Activated CD8-positive, alpha-beta memory T cell treated with anti-CD3 and anti-CD28 coated beads for 36 hours (primary cell): ENCODE results near the gene GPSM1. TPM values are rescaled to one million over a fixed set of nuclear protein-coding genes. Genes with fewer than 3 reads are reported as not detected.

Source experiments
- CTCF ChIA-PET: fragments of 350-600 bp; sonication (Branson Sonifier 250); formaldehyde crosslinking; loops from one replicate; lab custom pipeline; 2021; ENCODE audit warnings: antibody characterized with exemption; lab: Charles Lee
- POLR2A ChIA-PET: fragments of 350-600 bp; sonication (Branson Sonifier 250); formaldehyde crosslinking; loops from one replicate; lab custom pipeline; 2021; ENCODE audit warnings: antibody characterized with exemption; lab: Charles Lee
- total RNA-seq, 2 experiments: library from RNA; stranded (reverse); gene quantifications; one replicate each; pipeline ENCODE4 v1.2.3, GENCODE V29; 2021

The GPSM1 gene
- total RNA-seq, 2 experiments from 2014 or later = 7.5 to 8.6 TPM

DNA sequence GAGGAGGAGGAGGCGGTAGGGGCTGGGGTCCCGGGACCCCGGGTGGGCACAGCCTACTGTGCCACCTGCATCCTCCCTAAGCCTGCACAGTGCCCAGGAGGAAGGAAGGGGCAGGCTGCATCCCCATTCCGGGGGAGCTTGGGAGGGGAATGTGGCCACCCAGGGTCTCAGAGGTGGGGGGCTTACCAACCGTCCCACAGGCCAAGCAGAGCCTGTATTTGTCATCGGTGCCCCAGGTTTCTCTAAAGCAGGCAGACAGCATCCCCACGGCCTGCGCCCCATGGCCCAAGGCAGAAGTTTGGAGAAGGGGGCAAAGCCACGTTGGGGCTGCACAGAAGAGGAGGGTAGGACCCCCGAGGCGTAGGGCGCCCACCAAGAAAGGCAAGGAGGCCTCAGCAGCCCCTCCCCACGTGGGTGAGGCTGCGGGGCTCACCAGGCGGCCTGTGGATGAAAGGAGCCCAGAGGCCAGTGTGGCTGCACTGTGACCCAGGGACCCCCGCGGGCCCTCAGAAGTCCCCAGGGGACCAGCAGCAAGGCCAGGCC, 507 bp upstream of the GPSM1 start:
- ChIA-PET POLR2A (no interaction called here), CTCF (interaction anchor here (0.6 kb wide), 2 partner anchors 237 to 754 kb away, joined by 3 read pairs; no protein-coding TSS in a partner anchor)

- CTCF ChIA-PET = no interaction called here
- POLR2A ChIA-PET = no interaction called here
These were observed 777 bp downstream of the GPSM1 start for GRCh38 chr9:136328011-136328621.

GRCh38 chr9:136328622-136329041, 1.3 kb downstream of the GPSM1 start:
- POLR2A ChIA-PET = no interaction called here
- CTCF ChIA-PET = no interaction called here

DNA sequence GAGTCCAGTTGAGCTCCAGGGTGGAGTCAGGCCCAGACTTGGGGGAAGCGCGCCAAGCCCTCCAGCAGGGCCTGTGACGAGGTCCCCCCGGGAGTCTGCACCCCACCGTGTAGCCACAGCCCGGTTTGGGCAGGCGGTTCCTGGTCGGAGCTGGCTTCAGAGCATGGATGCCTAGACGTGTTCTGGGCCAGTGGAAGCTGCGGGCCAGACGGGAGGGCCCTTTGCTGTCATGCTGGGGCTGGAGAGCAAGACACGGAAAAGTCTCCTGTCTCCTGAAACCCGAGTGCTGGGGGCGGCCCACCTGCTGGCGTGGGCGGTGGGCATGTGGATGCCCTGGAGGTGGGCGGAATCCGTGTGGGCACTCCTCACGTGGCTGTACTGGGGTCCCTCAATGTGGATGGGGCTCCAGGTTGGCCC, 1.9 kb downstream of the GPSM1 start:
- POLR2A ChIA-PET = no interaction called here
- CTCF ChIA-PET = no interaction called here

GRCh38 chr9:136329636-136330405, 2.5 kb downstream of the GPSM1 start:
- ChIA-PET POLR2A (no interaction called here), CTCF (no interaction called here)

GRCh38 chr9:136330406-136330990, 3.2 kb downstream of the GPSM1 start:
- ChIA-PET POLR2A (no interaction called here), CTCF (no interaction called here)

DNA sequence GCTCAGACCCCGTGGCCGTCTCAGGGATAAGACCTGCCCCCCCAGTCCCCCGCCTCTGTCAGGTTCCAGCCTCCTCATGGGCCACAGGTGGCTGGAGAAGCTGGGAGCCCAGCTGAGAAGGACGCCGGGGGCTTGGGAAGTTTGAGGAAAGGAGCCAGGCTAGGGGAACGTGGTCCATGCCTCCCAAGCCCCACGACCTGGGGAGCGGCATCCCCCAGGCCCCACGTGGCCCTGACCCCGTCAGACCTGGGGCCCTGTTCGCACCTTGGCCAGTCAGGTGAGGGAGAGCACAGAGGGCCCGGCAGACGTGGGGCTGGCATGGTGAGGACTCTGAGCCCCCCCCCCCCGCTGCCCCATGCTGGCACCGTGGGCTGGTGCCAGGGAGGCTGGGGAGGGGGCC, 3.7 kb downstream of the GPSM1 start:
- ChIA-PET POLR2A (no interaction called here), CTCF (no interaction called here)

DNA sequence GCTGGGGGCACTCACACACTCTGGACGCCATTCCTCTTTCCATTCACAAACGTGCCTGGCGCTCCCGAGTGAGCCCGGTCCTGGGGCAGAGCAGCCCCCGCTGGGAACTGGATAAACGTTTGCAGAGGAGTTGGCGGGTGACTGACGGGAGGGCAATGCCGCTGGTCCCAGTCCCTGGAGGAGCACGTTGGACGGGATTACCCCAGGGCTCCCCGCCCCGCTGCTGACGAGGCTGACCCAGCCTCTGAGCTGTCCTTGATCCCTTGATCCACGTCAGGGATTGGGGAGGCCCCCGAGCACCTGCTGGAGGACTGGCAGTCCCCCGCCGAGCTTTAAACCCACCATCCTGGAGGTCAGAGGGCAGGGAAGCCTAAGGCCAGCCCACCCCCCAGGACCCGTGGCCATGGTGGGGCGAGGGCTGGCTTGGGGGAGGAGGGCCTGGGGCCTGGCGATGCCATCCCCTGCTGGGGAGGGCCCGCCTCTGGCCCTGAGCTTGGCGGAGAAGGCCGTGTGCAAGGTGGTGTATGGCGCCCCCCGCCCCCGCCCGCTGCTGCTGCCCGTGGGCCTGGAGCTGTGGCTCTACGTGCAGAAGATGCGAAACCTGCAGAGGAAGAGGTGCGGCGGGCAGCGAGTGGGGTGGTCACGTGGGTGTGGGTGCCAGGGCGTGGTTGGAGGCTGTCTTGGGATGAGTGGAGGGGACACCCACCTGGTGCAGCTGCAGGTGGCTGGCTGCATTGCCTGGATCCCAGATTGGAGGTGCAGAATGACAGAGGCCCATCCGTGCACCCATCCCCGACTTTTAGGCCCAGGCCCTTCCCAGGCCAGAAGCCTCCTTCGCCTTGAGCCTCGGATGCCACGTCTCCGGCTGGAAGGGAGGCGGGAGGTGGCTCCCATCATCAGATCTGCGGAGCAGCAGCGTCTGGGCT, 4.5 kb downstream of the GPSM1 start:
- ChIA-PET CTCF (interaction anchor here (0.7 kb wide), 1 partner anchor 86 kb away, joined by 4 read pairs; no protein-coding TSS in a partner anchor), POLR2A (no interaction called here)

DNA sequence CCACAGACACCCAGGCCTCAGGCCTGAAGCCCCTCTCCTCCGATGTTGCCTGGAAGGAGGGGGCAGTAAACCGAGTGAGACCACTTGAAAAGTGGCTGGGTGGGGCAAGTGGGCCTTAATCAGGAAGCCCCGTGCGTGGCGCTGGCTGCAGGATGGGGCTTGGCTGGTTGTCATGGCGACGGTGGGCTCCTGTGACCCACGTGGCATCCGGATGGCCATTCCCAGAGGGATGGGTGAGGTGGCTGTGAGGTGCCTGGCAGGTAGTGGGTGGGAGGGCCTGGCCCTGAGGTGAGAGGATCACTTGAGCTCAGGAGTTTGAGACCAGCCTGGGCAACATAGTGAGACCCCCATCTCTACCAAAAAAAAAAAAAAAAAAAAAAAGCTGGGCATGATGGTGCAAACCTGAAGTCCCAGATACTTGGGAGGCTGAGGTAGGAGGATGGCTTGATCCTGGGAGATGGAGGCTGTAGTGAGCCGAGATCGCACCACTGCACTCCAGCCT, 5.2 kb downstream of the GPSM1 start:
- ChIA-PET CTCF (interaction anchor here (0.7 kb wide), 1 partner anchor 85 kb away, joined by 4 read pairs; no protein-coding TSS in a partner anchor), POLR2A (no interaction called here)

DNA sequence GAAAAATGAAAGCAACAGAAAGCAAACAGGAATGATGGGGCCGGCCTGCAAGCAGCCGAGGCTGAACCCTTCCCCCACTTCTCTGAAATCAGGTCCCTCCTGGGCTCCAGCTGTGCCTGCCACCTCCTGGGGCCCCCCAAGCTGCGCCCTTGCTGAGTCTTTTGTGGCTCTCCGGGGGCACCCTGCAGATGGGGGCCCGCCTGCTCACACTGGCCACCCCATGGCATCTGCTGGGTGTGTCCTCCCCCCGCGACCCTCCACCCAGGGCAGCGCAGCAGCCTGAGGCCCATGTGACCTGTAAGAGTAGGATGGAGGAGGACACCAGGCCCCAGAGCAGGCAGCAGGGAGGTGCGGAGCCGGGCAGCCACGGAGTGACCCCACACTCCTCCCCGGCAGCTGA, 5.7 kb downstream of the GPSM1 start:
- POLR2A ChIA-PET = no interaction called here
- CTCF ChIA-PET = no interaction called here

GRCh38 chr9:136333486-136333885, 6.1 kb downstream of the GPSM1 start:
- ChIA-PET POLR2A (no interaction called here), CTCF (no interaction called here)

DNA sequence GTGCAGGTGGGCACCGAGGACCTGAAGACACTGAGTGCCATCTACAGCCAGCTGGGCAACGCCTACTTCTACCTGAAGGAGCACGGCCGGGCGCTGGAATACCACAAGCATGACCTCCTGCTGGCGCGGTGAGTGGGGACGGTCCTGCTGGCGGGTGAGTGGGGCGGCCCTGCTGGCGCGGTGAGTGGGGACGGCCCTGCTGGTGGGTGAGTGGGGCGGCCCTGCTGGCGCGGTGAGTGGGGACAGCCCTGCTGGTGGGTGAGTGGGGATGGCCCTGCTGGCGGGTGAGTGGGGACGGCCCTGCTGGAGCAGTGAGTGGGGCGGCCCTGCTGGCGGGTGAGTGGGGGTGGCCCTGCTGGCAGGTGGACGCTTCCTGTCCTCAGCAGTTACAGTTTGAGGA, 7.2 kb downstream of the GPSM1 start:
- CTCF ChIA-PET = no interaction called here
- POLR2A ChIA-PET = no interaction called here

- POLR2A ChIA-PET = no interaction called here
- CTCF ChIA-PET = no interaction called here
These were observed 8.2 kb downstream of the GPSM1 start for GRCh38 chr9:136335296-136336155.

DNA sequence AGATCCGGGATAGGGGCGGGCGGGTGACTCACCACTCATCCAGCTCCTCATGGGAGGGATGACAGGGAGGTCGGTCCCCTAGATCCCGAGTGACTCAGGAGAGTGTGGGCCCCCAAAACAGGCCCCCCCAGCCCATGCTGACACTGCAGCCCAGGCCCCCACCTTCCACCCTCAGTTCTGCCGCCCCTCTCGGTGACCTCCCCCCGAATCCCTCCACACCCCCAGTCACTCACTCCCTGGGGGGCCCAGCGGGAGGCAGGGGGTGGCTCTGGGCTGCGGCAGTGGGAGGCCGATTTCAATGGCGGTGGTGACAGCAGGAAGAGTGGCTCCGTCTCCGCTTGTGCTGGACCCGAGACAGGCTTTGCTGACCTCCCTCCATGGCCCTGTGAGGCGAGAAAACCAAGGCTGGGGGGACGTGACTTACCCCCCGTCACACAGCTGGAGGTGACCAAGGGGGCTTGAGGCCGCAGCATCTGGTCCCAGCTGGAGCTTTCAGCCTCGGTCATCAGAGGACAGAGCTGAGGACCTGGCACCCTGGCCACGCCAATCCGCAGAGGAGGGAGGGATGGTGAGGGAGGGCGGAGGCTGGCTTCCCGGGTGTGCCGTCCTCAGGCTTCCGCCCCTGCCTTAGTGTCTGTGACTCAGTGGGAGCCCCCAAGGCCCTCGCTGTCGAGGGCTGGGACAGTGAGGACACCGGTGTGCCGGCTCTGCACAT, 9.0 kb downstream of the GPSM1 start:
- ChIA-PET CTCF (interaction anchor here (1.8 kb wide), 1 partner anchor 23 kb away, joined by 4 read pairs; no protein-coding TSS in a partner anchor), POLR2A (interaction anchor here (0.7 kb wide), 1 partner anchor 28 kb away, joined by 3 read pairs; the partner anchor contains the start of gene DNLZ)

- CTCF ChIA-PET = interaction anchor here (1.3 to 1.8 kb wide), 2 partner anchors 9 to 24 kb away, joined by 4 read pairs; no protein-coding TSS in a partner anchor
- POLR2A ChIA-PET = interaction anchor here (0.7 kb wide), 1 partner anchor 27 kb away, joined by 3 read pairs; the partner anchor contains the start of gene DNLZ
These were observed 9.5 kb downstream of the GPSM1 start for GRCh38 chr9:136336881-136337280.

DNA sequence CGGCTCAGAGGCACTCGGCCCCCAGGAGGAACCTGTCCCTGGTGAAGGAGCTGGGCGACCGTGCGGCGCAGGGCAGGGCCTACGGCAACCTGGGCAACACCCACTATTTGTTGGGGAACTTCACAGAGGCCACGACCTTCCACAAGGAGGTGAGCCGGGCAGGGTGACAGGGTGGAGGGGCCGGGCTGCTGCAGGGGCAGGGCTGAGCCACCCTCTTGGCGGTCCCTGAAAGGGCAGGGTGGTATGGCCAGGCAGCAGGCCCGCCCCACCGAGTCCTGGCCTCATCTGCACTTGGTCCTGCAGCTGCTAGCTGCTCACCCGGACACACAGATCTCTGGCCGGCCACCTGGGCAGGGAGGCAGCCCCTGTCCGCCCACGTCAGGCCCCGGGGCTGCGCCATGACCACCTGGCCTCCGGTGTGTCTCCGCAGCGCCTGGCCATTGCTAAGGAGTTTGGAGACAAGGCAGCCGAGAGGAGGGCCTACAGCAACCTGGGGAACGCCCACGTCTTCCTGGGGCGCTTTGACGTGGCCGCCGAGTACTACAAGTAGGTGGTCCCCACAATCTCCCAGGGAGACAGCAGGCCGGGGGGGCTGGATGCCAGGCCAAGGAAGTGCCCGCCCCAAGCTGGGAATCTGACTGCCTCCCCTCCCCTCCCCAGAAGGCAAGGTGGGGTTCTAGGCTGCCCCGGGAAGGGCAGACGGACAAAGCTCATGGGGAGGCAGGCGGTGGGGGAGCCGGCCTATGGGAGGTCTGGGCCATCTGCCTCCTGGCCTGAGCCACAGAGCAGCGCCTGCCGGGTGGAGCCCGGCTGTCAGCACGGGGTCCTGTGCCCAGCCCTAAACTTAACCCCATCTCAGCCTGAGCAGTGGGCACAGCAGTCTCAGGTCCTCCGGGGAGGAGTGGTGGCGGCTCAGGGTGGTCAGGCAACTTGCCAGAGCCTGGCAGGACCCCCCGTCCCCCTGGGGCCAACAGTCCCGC, 10.4 kb downstream of the GPSM1 start:
- ChIA-PET POLR2A (interaction anchor here (0.5 to 0.9 kb wide), 3 partner anchors 25 to 252 kb away, joined by 3 to 4 read pairs (median 3); partner anchors contain the start of gene DNLZ), CTCF (interaction anchor here (1.3 to 1.8 kb wide), 2 partner anchors 8 to 24 kb away, joined by 4 read pairs; no protein-coding TSS in a partner anchor)
